Embryonic facial prominence (tissue), 1 donor: Measurements from ENCODE around the gene ORC1.
A peak's percentile ranks its signal among the peaks of the same experiment; 100 is the strongest.
"Not testable (repeated sequence)": the region's sequence is repeated elsewhere in the genome, so short reads cannot be mapped to it uniquely, and the experiment has no call there.

ENCODE experiments used
- DNase-seq: peaks from one replicate; pipeline ENCODE4 v3.0.0-alpha.2; 2016; ENCODE audit errors: extremely low spot score

ORC1 gene

GRCh38 chr1:52386458-52386857 is 17.8 kb downstream of the ORC1 start:
- DNase-seq: no peak

GRCh38 chr1:52385376-52385775 is 18.8 kb downstream of the ORC1 start:
- no peak for DNase-seq

GRCh38 chr1:52369851-52370250 is 34.4 kb downstream of the ORC1 start:
- not testable (repeated sequence) for DNase-seq

DNA sequence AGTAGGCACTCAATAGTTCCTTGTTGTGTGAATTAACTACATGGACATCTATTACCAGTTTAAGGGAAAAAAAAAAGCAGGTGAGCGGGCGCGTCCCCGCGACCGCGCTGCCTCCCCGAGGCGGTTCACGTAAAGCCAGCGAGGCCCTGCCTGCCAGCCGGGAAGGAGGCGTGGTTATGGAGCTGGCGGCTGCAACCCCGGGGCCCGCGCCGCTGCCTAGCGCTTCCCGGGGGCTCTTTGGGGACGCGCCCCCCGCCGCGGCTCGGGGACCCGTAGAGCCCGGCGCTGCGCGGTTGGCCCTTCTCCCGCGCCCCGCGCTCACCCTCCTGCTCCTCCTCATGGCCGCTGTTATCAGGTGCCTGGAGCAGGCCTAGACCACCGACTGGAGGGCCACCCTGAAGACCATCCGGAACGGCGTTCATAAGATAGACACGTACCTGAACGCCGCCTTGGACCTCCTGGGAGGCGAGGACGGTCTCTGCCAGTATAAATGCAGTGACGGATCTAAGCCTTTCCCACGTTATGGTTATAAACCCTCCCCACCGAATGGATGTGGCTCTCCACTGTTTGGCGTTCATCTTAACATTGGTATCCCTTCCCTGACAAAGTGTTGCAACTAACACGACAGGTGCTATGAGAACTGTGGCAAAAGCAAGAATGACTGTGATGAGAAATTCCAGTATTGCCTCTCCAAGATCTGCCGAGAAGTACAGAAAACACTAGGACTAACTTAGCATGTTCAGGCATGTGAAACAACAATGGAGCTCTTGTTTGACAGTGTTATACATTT is 35.6 kb downstream of the ORC1 start:
- no peak for DNase-seq

DNA sequence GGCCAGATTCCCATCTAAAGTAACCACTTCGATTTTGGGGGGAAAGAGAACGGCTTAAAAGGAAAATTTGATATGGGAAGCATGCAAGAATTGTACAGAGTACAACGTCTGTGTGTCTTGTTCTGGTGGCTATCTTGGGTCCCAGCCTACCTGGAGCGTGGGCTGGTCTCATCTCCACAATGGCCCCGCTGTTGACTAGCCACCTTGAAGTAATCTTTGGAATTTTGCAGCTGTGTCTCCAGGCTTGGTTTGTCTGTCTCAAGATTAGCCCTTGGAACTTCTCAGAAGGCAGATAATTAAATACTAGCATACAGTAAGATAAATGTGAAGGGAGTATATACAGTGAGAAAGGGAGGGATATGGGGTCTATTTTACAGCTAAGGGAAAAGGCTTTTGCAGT is 37.0 kb downstream of the ORC1 start:
- DNase-seq: no peak

GRCh38 chr1:52366517-52366827 is 37.8 kb downstream of the ORC1 start:
- DNase-seq: no peak

- peak; percentile 92 for DNase-seq
These were observed 38.3 kb downstream of the ORC1 start, which contains the start of gene CC2D1B for GRCh38 chr1:52365746-52366516. Gene CC2D1B (minus strand): TSS chr1:52366205. CDS start chr1:52364620, 1,585 bp downstream.

GRCh38 chr1:52365071-52365745 is 39.0 kb downstream of the ORC1 start:
- DNase-seq: no peak

DNA sequence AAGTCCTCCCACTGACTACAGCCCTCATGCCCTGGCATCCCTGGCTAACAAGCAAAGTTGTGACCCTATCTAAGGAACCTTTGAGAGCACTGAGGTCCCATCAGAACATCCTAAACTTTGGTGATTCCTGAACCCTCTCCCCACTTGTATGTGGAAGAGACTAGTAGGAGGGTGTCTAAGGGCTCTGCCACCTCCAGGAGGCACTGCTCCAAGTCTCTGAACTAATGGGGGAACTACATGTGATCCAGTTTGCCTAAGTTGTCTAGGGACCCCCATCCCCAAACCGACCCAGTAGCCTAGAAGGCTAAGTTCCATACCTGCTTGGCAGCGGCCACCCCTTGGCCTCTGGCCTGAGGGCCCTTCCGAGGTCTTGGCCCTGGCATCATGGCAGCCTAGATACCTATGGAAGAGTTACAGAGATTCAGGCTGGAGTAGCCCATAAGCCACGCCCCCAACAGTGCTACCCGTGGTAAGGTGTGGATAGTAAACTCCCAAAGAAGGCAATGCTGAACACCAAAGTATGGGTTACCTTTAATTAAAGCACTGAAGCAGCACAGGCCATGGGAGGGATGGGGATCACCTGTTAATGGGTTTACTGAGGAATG is 39.9 kb downstream of the ORC1 start:
- DNase-seq: no peak

DNA sequence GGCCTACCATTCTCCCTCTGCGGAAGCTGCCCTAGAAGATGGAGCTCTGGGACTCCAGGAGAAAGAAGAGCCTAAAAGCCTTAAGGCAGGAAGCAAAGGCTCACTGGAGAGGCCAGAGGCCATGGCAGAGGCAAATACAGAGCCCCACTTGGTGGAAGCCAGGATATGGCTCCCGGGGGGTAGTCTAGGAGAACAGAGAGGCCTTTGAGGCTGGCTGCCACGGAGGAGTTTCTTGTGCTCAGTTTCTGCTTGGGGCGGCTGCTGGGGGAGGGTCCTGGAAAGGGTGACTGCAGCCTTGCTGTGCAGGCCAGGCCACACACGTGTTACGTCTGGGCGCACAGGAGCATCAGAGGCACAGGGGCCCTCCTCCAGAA is 43.6 kb downstream of the ORC1 start:
- DNase-seq: no peak

DNA sequence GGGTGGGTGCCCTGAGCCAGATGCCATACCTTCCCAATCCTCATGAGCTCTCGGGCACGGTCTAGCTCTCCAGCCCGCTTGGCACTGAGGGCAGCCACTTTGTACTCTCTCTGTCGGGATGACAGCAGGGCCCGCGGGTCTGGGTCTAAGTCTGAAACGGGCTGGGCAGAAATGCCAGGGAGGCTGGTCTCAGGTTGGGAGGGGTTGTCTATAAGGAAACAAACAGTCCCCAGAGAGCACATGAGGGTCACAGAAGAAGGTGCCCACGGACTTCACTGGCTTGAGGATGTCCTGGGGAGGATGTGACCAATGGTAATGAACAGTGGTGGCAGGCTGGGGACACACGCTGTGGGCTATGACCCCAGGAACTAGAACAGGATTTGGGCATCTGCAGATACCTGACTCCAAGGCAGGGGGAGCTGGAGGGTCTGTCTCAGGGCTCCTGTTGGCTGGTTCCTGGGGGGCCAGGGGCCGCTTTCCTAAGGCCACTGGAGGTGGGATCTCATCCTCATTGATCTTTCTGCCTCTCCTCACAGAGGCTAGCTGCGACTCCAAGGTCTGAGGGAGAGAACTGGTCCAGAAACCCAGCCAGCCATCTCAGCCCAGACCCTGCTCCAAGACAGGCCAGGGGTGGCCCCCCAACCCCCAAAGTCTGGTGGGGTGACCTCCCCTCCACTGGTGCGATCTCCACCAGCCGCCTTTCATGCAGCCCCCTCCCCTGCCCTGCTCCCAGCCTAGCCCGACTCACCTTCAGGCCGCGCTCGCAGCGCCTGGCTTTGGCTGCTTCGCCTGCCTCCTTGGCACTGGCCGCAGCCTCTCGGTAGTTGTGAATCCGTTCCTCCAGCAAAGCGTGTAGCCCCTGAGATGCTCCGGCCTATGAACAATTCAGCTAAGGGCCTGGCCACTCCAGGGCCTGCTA is 44.3 kb downstream of the ORC1 start:
- no peak for DNase-seq

DNA sequence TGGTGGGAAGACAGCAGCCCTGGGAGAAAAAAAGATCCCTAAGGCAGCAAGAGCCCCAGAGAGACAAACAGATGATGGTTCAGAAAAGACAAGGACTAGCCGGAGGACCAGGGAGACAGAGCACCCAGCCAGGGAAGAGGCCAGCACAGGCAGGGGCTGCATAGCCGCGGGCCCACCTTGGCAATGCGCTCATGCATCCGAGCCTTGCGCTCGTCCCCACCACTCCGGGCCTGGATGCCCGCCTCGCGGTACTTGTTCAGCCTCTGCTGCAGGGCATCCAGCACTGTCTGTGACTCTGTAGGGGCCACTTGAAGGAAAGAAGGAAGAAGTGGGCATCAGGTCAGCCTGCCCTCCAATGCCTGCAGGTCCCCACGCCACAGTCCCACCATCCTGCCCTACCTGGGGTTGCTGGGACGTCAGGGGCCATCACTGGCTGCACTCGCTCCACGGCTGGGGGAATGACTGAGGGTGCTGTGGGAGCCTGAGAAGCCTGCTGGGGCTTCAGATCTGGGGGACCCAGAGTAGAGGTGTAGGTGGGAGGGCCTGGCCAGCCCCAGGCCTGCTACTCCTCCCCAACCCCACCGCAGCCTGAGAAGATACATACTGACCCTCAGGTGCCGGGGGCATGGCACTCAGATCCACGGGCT is 45.2 kb downstream of the ORC1 start:
- DNase-seq: no peak

GRCh38 chr1:52357397-52357796 is 46.8 kb downstream of the ORC1 start:
- no peak for DNase-seq

DNA sequence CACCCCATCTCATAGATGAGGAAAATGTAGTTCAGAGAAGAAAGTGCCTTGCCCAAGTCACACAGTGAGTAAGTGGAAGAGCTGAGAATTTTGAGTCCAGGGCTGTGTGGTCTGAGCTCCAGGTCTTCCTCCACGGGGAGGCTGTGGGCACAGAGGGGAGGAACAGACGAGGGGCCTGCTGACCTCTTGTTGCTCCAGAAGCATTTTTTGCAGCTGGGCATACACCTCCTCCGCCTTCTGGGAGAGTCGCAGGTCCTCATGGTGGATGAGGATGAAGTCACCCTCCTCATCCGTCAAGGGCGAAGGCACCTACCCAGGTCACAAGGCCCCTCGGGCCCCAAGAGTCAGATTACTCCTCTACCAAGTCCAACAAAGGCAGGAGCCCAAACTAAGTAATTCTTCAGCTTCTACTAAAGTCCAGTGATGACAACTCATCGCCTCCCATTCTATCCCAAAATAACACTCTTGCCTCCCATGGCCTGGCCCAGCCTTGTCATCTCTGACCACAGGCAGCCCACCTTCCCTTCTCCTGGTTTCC is 47.3 kb downstream of the ORC1 start:
- DNase-seq: no peak

DNA sequence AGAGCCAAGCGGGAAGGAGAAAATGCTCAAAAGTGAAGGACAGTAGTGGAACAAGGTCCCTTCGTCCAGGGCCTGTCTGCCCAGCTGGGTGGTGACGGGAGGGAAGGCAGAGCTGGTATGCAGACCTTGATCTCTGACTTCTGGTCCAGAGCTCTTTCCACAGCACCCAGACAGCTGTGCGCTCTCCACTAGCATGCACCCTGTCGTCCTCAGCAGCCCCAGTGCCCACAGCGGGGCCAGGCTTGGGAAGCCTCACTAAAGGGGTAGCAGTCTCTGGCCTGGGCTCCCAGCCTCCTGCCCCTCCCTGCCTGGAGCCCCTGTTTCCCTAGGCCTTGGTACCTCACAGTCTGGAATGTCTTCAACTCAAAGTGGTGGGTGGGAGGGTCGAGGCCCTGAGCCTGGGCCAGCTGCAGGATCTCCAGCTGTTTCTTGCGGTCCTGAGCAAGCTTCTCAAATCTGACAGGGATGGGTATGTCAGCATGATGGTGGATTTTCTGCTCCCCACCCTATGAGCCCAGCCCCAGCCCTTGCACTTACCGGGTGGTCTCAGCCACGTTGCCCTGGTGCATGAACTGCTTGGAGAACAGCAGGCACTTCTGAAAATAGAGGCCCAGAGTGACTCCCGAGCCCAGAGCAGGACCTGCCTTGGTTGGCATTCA is 48.2 kb downstream of the ORC1 start:
- no peak for DNase-seq

- DNase-seq: no peak
These were observed 48.8 kb downstream of the ORC1 start for GRCh38 chr1:52355436-52355835.

DNA sequence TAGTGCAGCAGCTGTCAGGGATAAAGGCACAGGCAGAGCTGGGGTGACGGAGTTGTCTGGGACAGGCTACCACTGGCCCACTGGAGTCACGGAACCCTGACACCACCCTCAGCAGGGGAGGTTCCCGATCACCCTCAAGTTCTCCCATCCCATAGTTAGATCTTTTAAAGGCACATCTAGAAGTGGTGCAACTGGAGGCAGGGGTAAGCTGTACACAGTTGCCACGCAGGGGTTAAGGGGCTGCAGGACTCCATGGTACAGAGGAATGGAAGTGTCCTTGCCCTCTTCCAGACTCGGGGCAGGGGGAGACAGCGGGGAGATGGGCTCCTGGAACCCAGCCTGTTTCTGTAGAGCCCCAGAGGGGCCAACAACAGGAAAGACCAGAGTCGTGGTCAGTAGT is 51.5 kb downstream of the ORC1 start:
- no peak for DNase-seq

DNA sequence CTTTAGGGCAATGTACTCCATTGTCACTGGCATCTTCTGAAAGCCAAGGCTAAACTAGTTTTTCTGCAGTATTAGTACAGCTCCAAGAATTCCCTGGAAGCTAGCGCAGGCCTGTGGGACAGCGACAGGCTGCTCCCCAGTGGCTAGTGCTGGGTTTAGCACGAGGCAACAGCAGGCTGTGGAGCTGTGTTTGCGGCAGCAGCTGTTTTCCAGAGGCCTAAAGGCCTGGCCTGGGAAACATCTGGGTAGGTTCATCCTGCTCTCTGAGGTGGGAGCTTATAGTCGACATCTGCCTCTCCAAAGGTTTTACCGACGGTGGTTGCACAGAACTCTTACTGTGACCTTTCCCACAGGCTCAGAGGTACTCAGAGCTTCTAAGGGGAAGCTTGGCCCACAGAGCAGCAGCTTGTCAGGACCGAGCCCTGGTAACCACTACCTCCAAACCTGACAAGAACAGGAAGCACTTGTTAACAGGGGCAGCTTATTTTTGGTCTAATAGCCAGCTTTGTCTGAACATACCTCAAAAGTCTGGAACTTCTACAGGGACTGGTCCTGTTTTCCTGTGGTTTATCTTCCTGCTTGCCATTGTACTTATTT is 55.4 kb downstream of the ORC1 start:
- DNase-seq: no peak

DNA sequence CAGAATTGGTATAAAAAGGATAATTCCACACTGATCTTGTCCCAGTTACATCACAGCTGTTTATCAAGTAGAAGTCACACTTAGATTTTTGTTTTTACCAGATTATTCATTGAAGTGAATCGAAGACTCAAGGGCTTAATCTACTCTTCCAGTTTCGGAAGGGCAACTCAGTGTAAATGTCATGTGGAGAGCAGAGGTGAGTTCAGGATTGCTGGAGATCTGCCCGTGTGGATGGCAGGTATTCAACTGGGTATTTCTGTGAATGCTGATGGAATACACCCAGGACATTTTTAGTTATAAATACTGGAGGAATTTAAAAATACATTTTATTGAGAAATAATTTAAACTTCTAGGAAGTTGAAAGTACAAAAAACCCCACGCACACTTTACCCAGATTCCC is 57.6 kb downstream of the ORC1 start:
- DNase-seq: no peak

DNA sequence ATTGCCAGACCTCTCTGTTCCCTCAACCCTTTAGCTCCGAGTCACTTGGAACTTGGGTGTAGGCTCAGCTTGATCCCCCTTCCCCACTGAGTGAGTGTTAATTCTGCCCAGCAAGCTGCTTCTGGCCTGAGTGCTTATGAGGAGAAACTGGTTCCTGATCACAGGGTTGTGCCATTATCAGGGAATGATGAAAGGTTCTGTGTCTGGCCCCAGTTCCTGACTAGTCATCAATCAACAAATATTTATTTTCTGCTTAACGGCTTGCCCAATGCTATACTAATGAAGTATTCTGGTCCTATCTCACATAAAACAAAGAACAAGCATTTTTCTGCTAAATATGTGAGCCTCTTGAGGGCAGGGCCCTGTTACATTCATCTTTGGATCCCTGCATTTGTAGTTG is 59.0 kb downstream of the ORC1 start:
- no peak for DNase-seq
